GM19239 (cell line): ENCODE data around the gene HSF4.

Experiments
- DNase-seq: peaks from one replicate; pipeline ENCODE4 v3.0.0; 2011; ENCODE audit warnings: low spot score; ENCODE audit not compliant: insufficient read length
- FAIRE-seq: peaks from 2 replicates; lab custom pipeline; 2011; peaks lifted over from hg19 to GRCh38; lab: Jason Lieb, UNC

The HSF4 gene

DNA sequence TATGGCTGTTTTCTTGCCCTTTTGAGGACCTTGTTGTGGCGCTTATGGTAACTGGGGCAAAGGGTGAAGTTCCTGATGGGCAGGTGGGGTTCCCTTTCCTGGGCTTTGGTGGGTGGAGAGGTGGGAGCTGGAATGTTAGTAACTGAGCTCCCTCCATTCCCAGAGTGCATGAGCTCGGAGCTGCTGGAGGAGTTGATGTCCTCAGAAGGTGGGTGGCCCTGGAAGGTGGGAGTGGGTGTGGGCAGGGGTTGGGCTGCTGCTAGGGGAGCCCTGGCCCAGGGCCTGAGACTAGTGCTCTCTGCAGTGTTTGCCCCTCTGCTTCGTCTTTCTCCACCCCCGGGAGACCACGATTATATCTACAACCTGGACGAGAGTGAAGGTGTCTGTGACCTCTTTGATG, 33.2 kb downstream of the HSF4 start:
- no peak for DNase-seq
- no peak for FAIRE-seq

GRCh38 chr16:67198238-67198734, 33.7 kb downstream of the HSF4 start:
- FAIRE-seq (no peak), DNase-seq (no peak)

GRCh38 chr16:67199011-67199807, 34.7 kb downstream of the HSF4 start, which contains the start of gene ELMO3:
ELMO3 (plus strand) TSS chr16:67199131; CDS start chr16:67199327, 196 bp downstream.
- DNase-seq, result no peak
- no peak for FAIRE-seq

- FAIRE-seq (no peak), DNase-seq (no peak)
These were observed 35.3 kb downstream of the HSF4 start for GRCh38 chr16:67199808-67200198.

- FAIRE-seq (no peak), DNase-seq (no peak)
These were observed 35.9 kb downstream of the HSF4 start for GRCh38 chr16:67200491-67200890.

DNA sequence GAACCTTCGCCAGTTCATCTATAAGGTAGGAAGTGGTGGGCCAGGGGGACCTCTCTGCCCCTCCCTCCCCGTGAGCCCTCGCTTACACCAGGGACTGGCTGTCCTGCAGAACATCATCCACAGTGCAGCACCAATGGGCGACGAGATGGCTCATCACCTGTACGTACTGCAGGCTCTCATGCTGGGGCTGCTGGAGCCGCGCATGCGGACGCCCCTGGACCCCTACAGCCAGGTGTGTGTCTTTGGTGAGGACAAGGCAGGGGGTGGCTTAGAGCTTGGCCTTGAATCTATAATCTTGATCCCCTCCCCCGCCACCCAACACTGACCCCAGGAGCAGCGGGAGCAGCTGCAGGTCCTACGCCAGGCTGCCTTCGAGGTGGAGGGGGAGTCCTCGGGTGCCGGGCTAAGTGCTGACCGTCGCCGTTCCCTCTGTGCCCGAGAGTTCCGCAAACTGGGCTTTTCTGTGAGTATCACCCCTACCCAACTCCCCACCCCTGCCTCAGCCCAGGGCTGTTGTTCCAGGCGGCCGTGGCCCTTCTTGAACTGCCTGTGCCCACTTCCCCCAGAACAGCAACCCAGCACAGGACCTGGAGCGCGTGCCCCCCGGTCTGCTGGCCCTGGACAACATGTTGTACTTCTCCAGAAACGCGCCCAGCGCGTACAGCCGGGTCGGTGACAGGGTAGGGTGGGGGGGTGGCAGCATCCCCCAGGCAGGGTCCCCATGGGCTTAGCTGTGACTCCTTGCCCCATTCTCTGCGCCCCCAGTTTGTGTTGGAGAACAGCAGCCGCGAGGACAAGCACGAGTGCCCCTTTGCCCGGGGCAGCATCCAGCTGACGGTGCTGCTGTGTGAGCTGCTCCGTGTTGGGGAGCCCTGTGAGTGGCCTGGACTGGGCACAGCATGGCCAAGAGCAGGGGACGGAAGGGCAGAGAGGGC, 37.1 kb downstream of the HSF4 start:
- DNase-seq (no peak), FAIRE-seq (no peak)

DNA sequence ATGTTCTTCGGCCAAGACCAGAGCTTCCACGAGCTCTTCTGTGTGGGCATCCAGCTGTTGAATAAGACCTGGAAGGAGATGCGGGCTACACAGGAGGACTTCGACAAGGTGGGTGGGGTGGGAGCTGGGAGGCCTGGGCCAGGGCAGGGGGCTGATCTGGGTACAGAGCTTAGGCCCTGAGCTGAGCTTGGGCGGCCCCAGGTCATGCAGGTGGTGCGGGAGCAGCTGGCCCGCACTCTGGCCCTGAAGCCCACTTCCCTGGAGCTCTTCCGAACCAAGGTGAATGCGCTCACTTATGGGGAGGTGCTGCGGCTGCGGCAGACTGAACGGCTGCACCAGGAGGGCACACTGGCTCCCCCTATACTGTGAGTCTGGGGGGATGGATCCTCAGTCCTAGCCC, 37.9 kb downstream of the HSF4 start:
- no peak for DNase-seq
- no peak for FAIRE-seq

- no peak for DNase-seq
- FAIRE-seq, result no peak
These were observed 38.5 kb downstream of the HSF4 start for GRCh38 chr16:67202956-67203493.

GRCh38 chr16:67204076-67204475, 39.5 kb downstream of the HSF4 start:
- FAIRE-seq, result no peak

GRCh38 chr16:67206129-67206837, 41.7 kb downstream of the HSF4 start:
- FAIRE-seq (no peak), DNase-seq (no peak)

More at GRCh38 chr16:67204076-67204475, 39.5 kb downstream of the HSF4 start:
- DNase-seq, result no peak

- FAIRE-seq (no peak), DNase-seq (no peak)
These were observed 42.3 kb downstream of the HSF4 start for GRCh38 chr16:67206838-67207248.

GRCh38 chr16:67207249-67208091, 42.9 kb downstream of the HSF4 start:
- no peak for FAIRE-seq
- no peak for DNase-seq

DNA sequence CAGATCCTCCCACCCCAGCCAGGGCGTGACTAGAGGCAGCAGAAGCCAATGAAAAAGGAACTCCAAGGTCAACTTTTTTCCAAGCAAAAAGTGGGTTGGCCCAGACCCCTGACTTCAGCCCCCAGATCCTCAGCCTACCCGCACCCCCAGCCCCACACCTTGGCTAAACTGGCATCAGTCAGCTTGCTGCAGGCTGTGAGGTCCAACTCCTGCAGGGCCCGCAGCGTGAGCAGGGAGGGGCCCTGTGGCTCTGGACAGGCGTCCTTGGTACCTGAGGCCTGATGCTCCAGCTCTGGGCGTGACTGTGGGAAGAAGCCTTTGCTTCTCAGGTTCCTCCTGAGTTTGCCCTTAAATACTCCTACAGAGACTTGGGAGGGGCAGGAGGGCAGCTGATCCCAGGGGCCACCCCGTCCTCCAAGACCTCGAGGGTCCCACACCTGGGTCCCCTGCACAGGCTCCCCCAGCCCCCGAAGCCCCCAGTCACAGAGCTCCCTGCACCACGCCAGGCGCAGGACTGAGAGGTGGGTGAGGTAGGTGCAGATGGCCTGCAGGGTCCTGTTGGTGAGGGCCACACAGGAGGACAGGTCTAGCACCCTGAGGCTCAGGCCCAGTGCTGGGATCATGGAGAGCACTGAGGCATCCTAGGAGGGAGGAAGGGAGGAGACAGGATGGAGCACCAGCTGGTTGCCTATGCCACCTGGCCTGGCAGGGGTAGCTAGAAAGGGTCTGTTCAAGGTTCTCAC, 43.8 kb downstream of the HSF4 start:
- no peak for DNase-seq
- no peak for FAIRE-seq

DNA sequence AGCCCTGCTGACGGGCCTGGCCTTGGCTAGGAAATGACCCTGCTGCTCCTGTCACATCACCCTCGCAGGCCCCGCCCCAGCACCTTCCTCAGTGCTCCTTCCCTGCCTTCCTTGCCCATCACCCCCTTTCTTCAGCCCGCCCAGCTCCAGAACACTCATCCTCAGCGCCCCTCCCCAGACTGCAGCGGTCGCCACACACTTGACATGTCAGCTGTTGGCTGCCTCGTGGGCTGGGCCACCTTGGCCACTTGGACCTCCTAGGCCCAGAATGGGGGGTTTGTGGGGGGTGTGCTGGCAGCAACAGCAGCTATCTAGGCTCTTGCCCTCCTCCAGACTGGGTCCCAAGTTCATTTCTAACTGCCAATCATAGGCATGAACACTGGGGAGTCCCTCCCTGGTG, 45.0 kb downstream of the HSF4 start:
- DNase-seq (no peak), FAIRE-seq (no peak)

DNA sequence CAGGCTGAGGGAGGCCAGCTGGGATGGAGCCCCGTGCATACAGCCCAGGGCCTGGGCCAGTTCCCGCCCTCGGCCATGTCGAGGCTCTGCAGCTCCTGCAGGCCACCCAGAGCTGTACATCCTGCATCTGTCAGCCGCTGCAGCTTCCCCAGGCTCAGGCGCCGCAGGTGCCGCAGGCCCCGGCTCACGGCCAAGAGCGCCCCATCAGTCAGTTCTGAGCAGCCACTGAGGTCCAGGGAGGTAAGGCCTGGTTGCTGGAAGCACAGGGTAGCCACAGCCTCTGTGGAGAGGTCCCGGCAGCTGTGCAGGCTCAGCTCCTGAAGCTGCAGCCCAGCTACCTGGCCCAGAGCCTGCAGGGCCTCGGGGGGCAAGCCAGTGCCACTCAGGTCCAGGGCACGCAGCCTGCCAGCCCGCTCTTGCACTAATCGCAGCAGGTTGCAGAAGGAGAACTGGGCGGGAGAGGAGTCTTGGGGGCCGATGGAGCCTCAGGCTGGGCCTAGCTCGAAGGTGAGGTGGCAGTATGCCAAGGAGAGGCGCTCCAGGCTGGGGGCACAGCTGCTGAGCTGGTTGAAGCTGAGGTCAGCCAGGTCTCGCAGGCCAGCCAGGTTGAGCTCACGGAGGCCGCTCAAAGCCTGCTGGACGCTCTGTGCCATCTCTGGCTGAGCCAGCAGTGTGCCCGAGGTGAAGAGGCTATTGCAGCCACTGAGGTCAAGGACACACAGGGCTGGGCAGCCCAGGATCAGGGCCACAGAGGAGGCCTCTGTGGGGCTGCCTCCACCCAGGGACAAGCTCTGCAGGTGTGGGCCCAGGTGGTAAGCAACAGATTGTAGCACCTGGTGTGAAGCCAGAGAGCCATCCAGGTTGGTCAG, 45.8 kb downstream of the HSF4 start:
- DNase-seq (no peak), FAIRE-seq (no peak)

DNA sequence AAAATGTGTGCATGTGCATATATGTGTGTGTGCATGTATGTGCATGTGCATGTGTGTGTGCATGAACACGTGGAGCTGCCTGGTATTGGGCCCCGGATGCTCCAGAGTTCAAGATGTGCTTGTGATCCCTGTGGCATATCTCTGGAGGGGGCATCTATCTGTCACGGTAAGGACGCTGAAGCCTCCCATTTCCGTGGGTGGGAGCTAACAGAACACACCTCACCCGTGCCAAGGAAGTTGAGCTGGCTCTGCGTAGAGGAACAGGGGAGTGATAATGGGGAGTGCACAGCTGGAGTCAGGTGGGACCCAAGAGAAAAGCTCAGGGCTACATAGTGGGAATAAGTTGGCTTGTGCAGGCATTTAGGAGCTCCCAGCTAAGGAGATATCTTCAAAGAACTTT, 47.1 kb downstream of the HSF4 start:
- FAIRE-seq, result no peak

DNA sequence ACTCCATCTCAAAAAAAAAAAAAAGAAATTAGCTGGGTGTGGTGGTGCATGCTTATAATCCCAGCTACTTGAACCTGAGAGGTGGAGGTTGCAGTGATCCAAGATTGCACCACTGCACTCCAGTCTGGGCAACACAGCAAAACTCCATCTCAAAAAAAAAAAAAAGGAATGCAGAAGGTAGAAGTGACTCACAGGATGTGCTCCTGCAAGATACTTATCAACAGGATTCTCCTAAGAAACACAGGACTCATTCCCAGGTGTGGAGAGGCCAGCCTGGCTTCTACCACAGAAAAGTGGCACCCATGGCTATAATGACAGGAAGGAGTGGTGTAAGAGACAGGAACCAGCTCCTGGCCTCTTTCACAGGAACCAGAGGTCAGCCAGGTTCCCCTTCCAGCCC, 48.2 kb downstream of the HSF4 start:
- FAIRE-seq (no peak), DNase-seq (no peak)

More for the DNA sequence above, 47.1 kb downstream of the HSF4 start:
- DNase-seq, result no peak
